CD14-positive monocyte (primary cell): Measurements from ENCODE around the gene PNISR. TPM values are rescaled to one million over a fixed set of nuclear protein-coding genes. Genes with fewer than 3 reads are reported as not detected.

ENCODE experiments used
- DNase-seq, 3 donors: peaks; one replicate each; pipeline ENCODE4 v3.0.0-alpha.2; 2011 to 2022
- H2AFZ ChIP-seq: 2 replicates; pipeline ENCODE4 v1.6.0; 2012; ENCODE audit warnings: mild to moderate bottlenecking, low read depth, low read length, inconsistent platforms; ENCODE audit not compliant: insufficient read depth, poor library complexity, severe bottlenecking
- H3K27ac ChIP-seq, 2 donors: 1 replicate in 1 of 2; 2 replicates in 1 of 2; pipeline ENCODE4 v1.5.1; 2012 to 2013; ENCODE audit warnings: low read length in 2 of 2, control low read depth in 1 of 2, inconsistent platforms in 1 of 2, low read depth in 1 of 2, mild to moderate bottlenecking in 1 of 2
- H3K27me3 ChIP-seq, 2 donors: one replicate each; pipeline versions ENCODE4 v1.6.0 to v1.6.1; 2011 to 2013; ENCODE audit warnings: low read length in 2 of 2; ENCODE audit not compliant: control insufficient read depth in 2 of 2, insufficient read depth in 2 of 2
- H3K36me3 ChIP-seq, 2 donors: replicated peaks in 1 of 2; 1 replicate in 1 of 2; 2 replicates in 1 of 2; pipeline versions ENCODE4 v1.5.1 to v1.6.1; 2012 to 2013; ENCODE audit warnings: low read length in 2 of 2, control low read depth in 1 of 2, inconsistent platforms in 1 of 2, mild to moderate bottlenecking in 1 of 2; ENCODE audit not compliant: insufficient read depth in 2 of 2, control insufficient read depth in 1 of 2
- H3K4me1 ChIP-seq, 2 donors: 1 replicate in 1 of 2; 2 replicates in 1 of 2; pipeline versions ENCODE4 v1.5.1 to v1.6.1; 2012 to 2013; ENCODE audit warnings: low read length in 2 of 2, control low read depth in 1 of 2, inconsistent platforms in 1 of 2, mild to moderate bottlenecking in 1 of 2, moderate library complexity in 1 of 2; ENCODE audit not compliant: insufficient read depth in 2 of 2, control insufficient read depth in 1 of 2
- H3K4me2 ChIP-seq: replicated peaks from 2 replicates; pipeline ENCODE3; 2012; ENCODE audit warnings: low read length, moderate library complexity, mild to moderate bottlenecking; ENCODE audit not compliant: poor library complexity, severe bottlenecking; ENCODE audit errors: extremely low read depth
- H3K4me3 ChIP-seq, 3 experiments: fragments of 200-600 bp in 1 of 3; sonication (generic) in 1 of 3; replicated peaks in 1 of 3; 1 replicate in 2 of 3; 2 replicates in 1 of 3; pipeline ENCODE4 v1.5.1; 2011 to 2013; ENCODE audit warnings: low read length in 3 of 3, mild to moderate bottlenecking in 3 of 3, control low read depth in 2 of 3, low read depth in 2 of 3, inconsistent platforms in 1 of 3, moderate library complexity in 1 of 3
- H3K79me2 ChIP-seq: 2 replicates; pipeline ENCODE4 v1.6.0; 2012; ENCODE audit warnings: mild to moderate bottlenecking, control low read depth, inconsistent platforms, low read length, moderate library complexity; ENCODE audit not compliant: insufficient read depth
- H3K9ac ChIP-seq: 2 replicates; pipeline ENCODE4 v1.6.0; 2017; ENCODE audit warnings: low read length, mild to moderate bottlenecking; ENCODE audit not compliant: insufficient read depth, poor library complexity, severe bottlenecking
- H3K9me3 ChIP-seq, 2 donors: replicated peaks in 1 of 2; 1 replicate in 1 of 2; 2 replicates in 1 of 2; pipeline versions ENCODE4 v1.5.1 to v1.6.1; 2012 to 2013; ENCODE audit warnings: low read length in 2 of 2, control low read depth in 1 of 2; ENCODE audit not compliant: control insufficient read depth in 1 of 2, insufficient read depth in 1 of 2
- H4K20me1 ChIP-seq: 2 replicates; pipeline ENCODE4 v1.6.0; 2012; ENCODE audit warnings: mild to moderate bottlenecking, low read length, control low read depth, moderate library complexity; ENCODE audit not compliant: insufficient read depth
- H3K27ac Mint-ChIP-seq, 7 donors: one replicate each; pipeline ENCODE4 v1.8.0; 2020; ENCODE audit warnings: mild to moderate bottlenecking in 7 of 7, mixed read lengths in 7 of 7, moderate library complexity in 6 of 7, inconsistent platforms in 2 of 7
- H3K27me3 Mint-ChIP-seq, 3 donors: one replicate each; pipeline ENCODE4 v1.8.0; 2021 to 2022; ENCODE audit warnings: low read depth in 3 of 3, mild to moderate bottlenecking in 3 of 3, mixed read lengths in 3 of 3, moderate library complexity in 3 of 3, inconsistent platforms in 1 of 3
- H3K36me3 Mint-ChIP-seq, 2 donors: one replicate each; pipeline ENCODE4 v1.8.0; 2020; ENCODE audit warnings: mixed read lengths in 2 of 2, inconsistent platforms in 1 of 2, mild to moderate bottlenecking in 1 of 2
- H3K4me1 Mint-ChIP-seq: one replicate; pipeline ENCODE4 v1.8.0; 2020; ENCODE audit warnings: mild to moderate bottlenecking, mixed read lengths
- H3K4me3 Mint-ChIP-seq, 2 donors: one replicate each; pipeline ENCODE4 v1.8.0; 2020; ENCODE audit warnings: mild to moderate bottlenecking in 2 of 2, mixed read lengths in 2 of 2, moderate library complexity in 1 of 2
- H3K9me3 Mint-ChIP-seq, 7 donors: one replicate each; pipeline ENCODE4 v1.8.0; 2020 to 2022; ENCODE audit warnings: mixed read lengths in 7 of 7, mild to moderate bottlenecking in 6 of 7, moderate library complexity in 6 of 7, inconsistent platforms in 2 of 7
- CTCF ChIP-seq: fragments of 200-600 bp; IDR thresholded peaks from one replicate; pipeline ENCODE4 v1.8.0; 2022; ENCODE audit warnings: antibody characterized with exemption, mild to moderate bottlenecking
- WGBS: methylation state at CpG from one replicate; pipeline ENCODE4 v1.1.5; 2013; ENCODE audit warnings: missing lambda C conversion rate; ENCODE audit not compliant: insufficient coverage; 5-methylcytosine and 5-hydroxymethylcytosine counted together
- intact Hi-C, 2 donors: fragments of 100-400 bp; cut with micrococcal nuclease; formaldehyde crosslinking; loops; one replicate each; pipeline versions ENCODE4 v1.15.0 to v1.15.1; 2023
- polyA plus RNA-seq, 3 donors: library from polyadenylated mRNA; depleted of rRNA in 1 of 3; unstranded in 2 of 3; stranded (reverse) in 1 of 3; fragments of 300-500 nt in 2 of 3; fragments of >200 nt in 1 of 3; fragmentation: Illumina TruSeq in 2 of 3; gene quantifications; 1 replicate in 2 of 3; 2 replicates in 1 of 3; pipeline ENCODE4 v1.2.3, GENCODE V29; 2012 to 2021

The PNISR gene
- polyA plus RNA-seq, 3 donors = 28.9 to 75.4 (median 33.9) TPM

DNA sequence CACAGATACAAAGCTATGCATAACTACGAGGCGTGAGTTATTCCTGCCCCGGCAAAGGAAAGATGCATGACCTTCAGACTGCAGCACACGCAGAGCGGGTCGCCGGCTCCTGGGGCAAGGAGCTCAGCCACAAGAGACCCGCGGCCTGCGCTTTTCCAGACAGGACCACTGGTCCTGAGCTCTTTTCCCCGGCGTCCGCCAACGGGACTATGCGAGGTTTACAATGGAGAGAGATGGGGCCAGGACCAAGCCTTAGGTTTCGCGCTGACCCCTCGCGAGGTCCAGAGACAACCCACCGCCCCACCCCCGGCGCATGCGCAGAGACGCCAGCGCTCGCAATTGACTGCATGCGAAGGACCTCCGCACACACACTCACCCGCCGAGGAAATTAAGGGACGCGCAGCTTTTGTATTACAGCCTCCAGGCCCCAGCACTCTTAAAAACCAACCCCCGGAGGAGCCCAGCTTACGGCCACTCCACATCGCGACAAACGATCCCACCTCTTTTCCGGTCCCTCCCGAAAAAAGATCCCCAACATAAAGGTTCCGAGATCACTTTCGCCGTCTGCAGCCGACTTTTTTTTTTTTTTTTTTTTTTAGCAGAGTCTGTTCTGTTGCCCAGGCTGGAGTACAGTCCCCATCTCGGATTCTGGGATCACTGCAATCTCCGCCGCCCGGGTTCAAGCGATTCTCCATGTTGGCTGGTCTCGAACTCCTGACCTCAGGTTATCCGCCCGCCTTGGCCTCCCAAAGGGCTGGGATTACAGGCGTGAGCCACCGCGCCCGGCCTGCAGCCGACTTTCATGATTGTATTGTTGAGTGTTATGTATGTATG is 31.2 kb downstream of the PNISR start, which contains the start of gene COQ3:
Gene COQ3, minus strand, starts transcription at position 498 of the 834 bp plus-strand sequence. Its CDS starts 16 bp downstream, at position 482.
- peaks cover 8 to 15% of the 10 kb centered on the region in 2 donors for H3K4me1 ChIP-seq
- H3K79me2 ChIP-seq = no peaks in the 10 kb centered on the region
- peak within 1 kb of the TSS; percentile 34 to 70 for H3K27ac ChIP-seq
- H3K27me3 ChIP-seq = no peaks in the 10 kb centered on the region
- H3K36me3 Mint-ChIP-seq = peaks cover 7 to 18% of the 10 kb centered on the region in 2 donors
- peak within 1 kb of the TSS; percentile 97 to 98 for H3K4me3 Mint-ChIP-seq
- H3K4me3 ChIP-seq = peak within 1 kb of the TSS; percentile 49 to 94 (median 67)
- intact Hi-C loops = no loop called here
- H3K9me3 ChIP-seq = no peaks in the 10 kb centered on the region
- peak within 1 kb of the TSS; percentile 81 for H3K4me2 ChIP-seq
- H3K36me3 ChIP-seq = peaks cover 5 to 25% of the 10 kb centered on the region in 2 donors
- peak; percentile 28 to 53 (median 31) for DNase-seq
- H2AFZ ChIP-seq = peak within 1 kb of the TSS; percentile 89
- H3K4me1 Mint-ChIP-seq = peaks cover 11% of the 10 kb centered on the region
- H3K9me3 Mint-ChIP-seq = peaks cover 0 to 1% (median 0%) of the 10 kb centered on the region in 7 donors
- peak within 1 kb of the TSS; percentile 62 to 95 (median 87) for H3K27ac Mint-ChIP-seq
- peaks cover 0 to 5% (median 3%) of the 10 kb centered on the region in 3 donors for H3K27me3 Mint-ChIP-seq
- TF ChIP-seq CTCF = no peak
- no peaks in the 10 kb centered on the region for H4K20me1 ChIP-seq
- H3K9ac ChIP-seq = peak within 1 kb of the TSS; percentile 74
- whole genome bisulfite sequencing = 5% methylated on average over 44 of the region's 56 CpGs

- peaks cover 0 to 5% (median 3%) of the 10 kb centered on the region in 3 donors for H3K27me3 Mint-ChIP-seq
These were observed 31.8 kb downstream of the PNISR start for GRCh38 chr6:99393366-99393697.

More at GRCh38 chr6:99393366-99393697, 31.8 kb downstream of the PNISR start:
- H3K27me3 ChIP-seq = no peaks in the 10 kb centered on the region
- peaks cover 11% of the 10 kb centered on the region for H3K4me1 Mint-ChIP-seq
- peaks cover 6 to 14% of the 10 kb centered on the region in 2 donors for H3K36me3 Mint-ChIP-seq
- H3K4me2 ChIP-seq = peak overlapping the region; percentile 81
- peaks cover 0 to 1% (median 0%) of the 10 kb centered on the region in 7 donors for H3K9me3 Mint-ChIP-seq
- DNase-seq = no peak
- H3K27ac ChIP-seq = peak overlapping the region in 1 of 2 donors; percentile 70
- H3K9me3 ChIP-seq = no peaks in the 10 kb centered on the region
- TF ChIP-seq CTCF = no peak
- H3K27ac Mint-ChIP-seq = peak overlapping the region in 1 of 7 donors; percentile 95
- peak overlapping the region; percentile 97 to 98 for H3K4me3 Mint-ChIP-seq
- no CpG with 5 or more reads among the region's 2 CpGs for WGBS
- peak overlapping the region; percentile 89 for H2AFZ ChIP-seq
- peak overlapping the region; percentile 49 to 94 (median 67) for H3K4me3 ChIP-seq
- intact Hi-C loops = no loop called here
- H3K79me2 ChIP-seq = no peaks in the 10 kb centered on the region
- H4K20me1 ChIP-seq = no peaks in the 10 kb centered on the region
- peaks cover 0 to 19% of the 10 kb centered on the region in 2 donors for H3K36me3 ChIP-seq
- H3K9ac ChIP-seq = peak overlapping the region; percentile 74
- peaks cover 8 to 15% of the 10 kb centered on the region in 2 donors for H3K4me1 ChIP-seq
